Measurements from ENCODE around the gene ARHGAP22. TPM values are rescaled to one million over a fixed set of nuclear protein-coding genes. Genes with fewer than 3 reads are reported as not detected.
"Not testable (repeated sequence)": the region's sequence is repeated elsewhere in the genome, so short reads cannot be mapped to it uniquely, and the experiment has no call there.

The ARHGAP22 gene
- 1 to 10 TPM; 1.4 to 3.3 (median 1.9) TPM for polyA plus RNA-seq (ENCODE audit: insufficient read length in 4 of 4)

GRCh38 chr10:48604991-48605508 lies at the start of gene ARHGAP22:
ARHGAP22 (minus strand) TSS chr10:48605073; CDS start chr10:48604796, 277 bp downstream.
- DNase-seq (ENCODE audit: low read depth in 4 of 4, low spot score in 2 of 4) = no peak

DNA sequence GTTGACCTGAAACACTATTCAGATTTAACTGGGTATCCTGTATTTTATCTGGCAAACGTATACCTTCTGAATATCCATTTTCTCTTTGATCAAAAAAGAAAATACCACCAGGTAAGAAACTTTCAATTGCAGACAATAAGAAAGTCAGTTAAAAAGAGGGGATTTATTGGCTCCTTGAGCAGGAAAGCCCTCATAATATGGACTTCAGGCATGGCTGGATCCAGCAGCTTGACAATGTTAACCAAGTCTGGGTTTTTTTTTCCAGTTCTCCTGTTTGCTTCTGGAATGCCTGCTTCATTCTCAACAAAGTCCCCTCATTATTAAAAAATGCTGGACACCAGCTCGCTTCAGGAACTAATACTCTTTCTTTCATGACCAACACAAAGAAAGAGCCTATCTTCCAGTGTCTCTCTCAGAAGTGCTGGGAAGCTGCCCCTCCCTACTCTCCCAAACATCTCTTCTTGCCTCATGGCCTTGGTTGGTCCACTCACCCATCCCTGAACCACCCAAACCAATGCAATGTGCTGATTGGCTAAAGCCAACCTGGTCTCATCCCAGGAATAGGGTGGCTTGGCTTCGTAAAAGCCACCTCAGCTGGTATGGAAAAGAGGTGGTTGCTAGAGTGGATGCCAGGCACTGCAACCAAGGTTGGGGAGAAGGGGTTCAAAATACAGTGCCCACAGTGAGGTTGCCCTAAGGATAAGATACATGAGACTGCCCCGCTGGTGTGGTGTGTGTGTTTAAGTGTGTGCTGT lies 49.2 kb upstream of the ARHGAP22 start:
- no peak for DNase-seq (ENCODE audit: low read depth in 4 of 4, low spot score in 2 of 4)

DNA sequence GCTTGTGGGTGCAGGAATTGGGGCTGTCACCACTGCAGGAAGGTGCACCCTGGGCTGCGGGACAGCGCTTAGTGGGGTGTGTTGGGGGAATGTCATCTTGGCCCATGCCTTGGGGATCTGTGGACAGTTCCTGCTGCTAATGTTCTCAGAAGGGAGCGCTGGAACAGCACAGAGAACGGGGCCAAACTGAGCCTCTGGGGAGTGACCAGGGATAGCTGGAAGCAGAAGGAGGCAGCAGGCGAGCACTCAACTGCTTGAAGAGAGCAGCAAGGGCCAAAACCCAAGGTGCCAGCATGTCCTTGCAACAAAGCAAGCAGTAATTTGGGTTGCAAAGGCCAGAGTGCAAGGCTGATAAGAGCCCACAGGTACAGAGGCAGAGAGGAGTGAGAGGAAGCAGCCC lies 48.5 kb upstream of the ARHGAP22 start:
- no peak for DNase-seq (ENCODE audit: low read depth in 4 of 4, low spot score in 2 of 4)

GRCh38 chr10:48652344-48652743 lies 47.5 kb upstream of the ARHGAP22 start:
- DNase-seq (ENCODE audit: low read depth in 4 of 4, low spot score in 2 of 4) = no peak

DNA sequence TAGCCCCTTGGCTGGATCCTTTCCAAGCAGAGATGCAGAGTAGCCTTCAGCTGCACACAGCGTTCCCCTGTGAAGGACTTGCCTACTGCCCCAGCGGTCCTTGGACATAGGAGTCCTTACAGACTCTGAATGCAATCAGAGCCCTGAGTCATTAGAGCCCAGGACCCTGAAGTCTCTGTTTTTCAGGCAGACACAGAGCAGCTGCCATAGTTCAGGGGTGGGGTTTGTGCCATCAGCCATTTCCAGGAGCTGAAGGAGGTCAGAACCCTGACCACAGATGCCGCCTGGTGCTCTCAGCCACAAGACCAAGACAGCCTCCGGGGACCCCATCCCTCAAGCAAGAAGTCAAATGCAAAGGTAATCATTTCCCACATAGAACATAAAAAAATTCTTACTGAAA lies 47.0 kb upstream of the ARHGAP22 start:
- no peak for DNase-seq (ENCODE audit: low read depth in 4 of 4, low spot score in 2 of 4)

GRCh38 chr10:48651293-48651692 lies 46.4 kb upstream of the ARHGAP22 start:
- DNase-seq (ENCODE audit: low read depth in 4 of 4, low spot score in 2 of 4) = no peak

DNA sequence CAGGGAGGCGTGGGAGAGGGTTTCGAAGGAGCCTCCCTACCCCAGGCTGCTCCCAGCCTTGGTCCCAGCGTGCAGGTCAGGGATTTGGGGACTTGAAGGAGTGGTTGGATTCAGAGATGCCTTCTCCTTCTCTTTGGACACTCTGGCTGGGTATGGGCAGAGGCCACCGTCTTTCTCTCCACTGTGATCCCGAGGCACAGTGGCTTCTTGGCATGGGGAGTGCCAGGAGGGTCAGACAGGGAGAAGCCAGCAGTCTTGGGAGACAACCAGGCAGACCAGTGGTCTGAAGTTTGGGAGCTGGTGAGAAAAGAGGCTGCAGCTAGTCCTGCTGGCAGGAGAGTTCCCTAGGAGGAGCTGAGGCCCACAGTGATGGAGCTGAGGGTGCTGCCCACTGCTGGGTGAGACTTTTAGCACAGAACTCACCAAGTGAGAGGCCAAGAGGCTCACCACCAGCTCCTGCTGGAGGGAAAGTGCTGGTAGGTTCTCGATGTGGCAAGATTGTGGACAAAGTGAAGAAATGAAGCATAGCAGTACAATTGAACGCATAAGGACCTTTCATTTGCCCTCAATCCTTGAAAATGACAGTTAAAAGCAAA lies 44.6 kb upstream of the ARHGAP22 start:
- no peak for DNase-seq (ENCODE audit: low read depth in 4 of 4, low spot score in 2 of 4)

- DNase-seq (ENCODE audit: low read depth in 4 of 4, low spot score in 2 of 4) = no peak
Measured at GRCh38 chr10:48648172-48648942, 43.5 kb upstream of the ARHGAP22 start.

DNA sequence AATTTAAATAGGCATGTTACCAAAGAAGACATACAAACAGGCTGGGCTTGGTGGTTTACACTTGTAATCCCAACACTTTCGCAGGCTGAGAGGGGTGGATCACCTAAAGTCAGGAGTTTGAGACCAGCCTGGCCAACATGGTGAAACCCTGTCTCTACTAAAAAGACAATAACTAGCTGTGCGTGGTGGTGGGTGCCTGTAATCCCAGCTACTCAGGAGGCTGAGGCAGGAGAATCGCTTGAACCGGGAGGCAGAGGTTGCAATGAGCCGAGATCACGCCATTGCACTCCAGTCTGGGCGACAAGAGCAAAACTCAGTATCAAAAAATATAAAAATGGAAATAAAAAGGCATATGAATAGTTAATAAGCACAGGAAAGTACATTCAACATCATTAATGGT lies 42.2 kb upstream of the ARHGAP22 start:
- not testable (repeated sequence) for DNase-seq (ENCODE audit: low read depth in 4 of 4, low spot score in 2 of 4)

GRCh38 chr10:48645600-48645999 lies 40.7 kb upstream of the ARHGAP22 start:
- no peak for DNase-seq (ENCODE audit: low read depth in 4 of 4, low spot score in 2 of 4)

GRCh38 chr10:48641099-48641690 lies 36.3 kb upstream of the ARHGAP22 start:
- not testable (repeated sequence) for DNase-seq (ENCODE audit: low read depth in 4 of 4, low spot score in 2 of 4)

DNA sequence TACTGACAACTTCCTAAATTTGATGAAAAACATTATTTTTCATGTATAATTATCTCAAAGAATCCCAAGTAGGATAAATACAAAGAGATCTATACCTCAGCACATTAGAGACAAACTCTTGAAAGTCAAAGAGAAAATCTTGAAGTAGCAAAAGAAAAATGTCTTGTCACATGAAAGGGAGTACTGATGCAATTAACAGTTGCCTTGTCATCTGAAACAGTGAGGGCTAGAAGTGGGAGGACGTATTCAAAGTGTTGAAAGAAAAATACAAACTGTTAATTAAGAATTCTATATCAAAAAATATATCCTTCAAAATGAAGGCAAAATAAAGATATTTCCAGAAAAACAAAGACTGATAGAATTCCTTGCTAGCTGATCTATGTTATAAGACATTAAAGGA lies 35.5 kb upstream of the ARHGAP22 start:
- no peak for DNase-seq (ENCODE audit: low read depth in 4 of 4, low spot score in 2 of 4)

GRCh38 chr10:48639632-48640031 lies 34.8 kb upstream of the ARHGAP22 start:
- DNase-seq (ENCODE audit: low read depth in 4 of 4, low spot score in 2 of 4) = no peak

DNA sequence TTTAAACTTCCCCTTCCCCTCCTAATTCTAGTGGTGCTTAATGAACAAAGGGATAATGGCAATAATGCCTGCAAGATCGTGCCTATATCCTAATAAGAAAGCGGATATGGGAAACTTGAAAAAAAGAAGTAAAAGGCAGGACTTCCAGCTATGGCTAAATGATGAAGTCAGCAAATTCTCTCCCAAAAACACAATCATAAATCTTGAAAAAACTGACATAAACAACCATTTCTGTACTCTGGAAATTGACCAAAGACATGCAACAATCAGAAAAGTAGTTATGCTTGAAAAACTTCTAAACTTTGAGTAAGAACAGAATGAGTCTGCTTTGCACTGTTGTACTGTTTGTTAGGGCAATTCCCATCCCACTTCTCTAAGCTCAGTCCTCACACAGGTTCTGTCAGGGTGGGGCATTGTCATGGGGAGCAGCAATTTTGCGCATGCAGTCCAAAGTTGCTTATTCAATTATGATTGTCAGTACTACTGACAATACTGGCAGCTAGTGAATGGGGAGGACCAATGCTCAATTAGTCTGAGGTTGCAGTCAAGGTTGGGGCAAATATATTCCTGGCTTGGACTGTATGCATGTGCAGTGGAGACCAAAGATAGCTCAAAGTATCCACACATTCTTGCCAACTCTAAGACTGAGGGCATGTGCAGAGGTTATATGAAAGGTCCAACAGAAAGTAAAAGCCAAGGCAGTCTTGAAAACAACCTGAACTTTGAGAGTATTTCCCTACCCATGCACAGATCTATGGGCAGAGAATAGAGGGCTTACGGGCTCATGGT lies 34.1 kb upstream of the ARHGAP22 start:
- no peak for DNase-seq (ENCODE audit: low read depth in 4 of 4, low spot score in 2 of 4)

- no peak for DNase-seq (ENCODE audit: low read depth in 4 of 4, low spot score in 2 of 4)
Measured at GRCh38 chr10:48638158-48638557, 33.3 kb upstream of the ARHGAP22 start.

GRCh38 chr10:48636901-48637300 lies 32.0 kb upstream of the ARHGAP22 start:
- DNase-seq (ENCODE audit: low read depth in 4 of 4, low spot score in 2 of 4) = no peak

DNA sequence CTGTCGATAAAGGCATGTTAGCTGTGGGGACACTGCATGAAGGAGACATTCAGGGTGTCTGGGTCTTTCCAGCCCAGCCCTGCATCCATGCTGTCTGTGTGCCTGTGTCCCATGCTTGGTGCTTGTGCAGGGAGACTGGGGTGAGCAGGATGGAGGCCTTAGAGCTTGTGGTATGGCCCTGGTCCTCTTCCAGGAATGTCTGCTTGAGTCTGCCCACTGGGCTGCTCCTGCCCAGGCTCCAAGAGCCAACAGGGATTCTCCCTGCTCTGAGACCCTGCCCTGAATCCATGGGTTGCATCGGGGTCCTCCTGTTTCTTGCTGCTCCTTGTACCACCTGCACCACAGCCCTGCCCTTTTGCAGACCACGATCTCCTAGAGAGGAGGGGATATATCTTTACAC lies 31.4 kb upstream of the ARHGAP22 start:
- DNase-seq (ENCODE audit: low read depth in 4 of 4, low spot score in 2 of 4) = no peak

DNA sequence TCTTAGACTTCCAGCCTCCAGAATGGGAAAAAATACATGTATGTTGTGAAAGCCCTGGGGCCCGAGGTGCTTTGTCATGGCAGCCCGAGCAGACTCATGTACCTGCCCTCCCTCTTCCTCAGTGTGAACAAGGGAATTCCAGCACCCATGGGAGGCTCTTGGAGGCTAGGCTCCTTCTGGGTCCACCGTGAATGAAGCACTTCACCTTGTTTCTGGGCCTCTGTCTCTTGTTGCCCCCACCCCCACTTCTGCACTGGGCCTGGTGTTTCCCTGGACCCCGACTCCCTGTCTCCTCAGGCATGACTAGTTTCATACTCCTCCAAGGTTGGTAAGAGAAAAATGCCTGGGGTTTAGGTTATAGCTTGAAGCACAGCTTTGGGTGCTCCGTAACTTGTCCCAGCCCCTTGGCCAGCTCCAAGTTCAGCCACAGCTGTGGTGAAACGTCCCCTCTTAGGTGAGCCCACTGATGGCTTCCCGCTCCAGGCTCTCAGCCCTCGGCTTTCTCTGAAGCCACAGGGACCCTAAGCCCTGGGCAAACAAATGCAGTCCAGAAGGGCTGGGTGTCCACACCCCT lies 30.2 kb upstream of the ARHGAP22 start:
- no peak for DNase-seq (ENCODE audit: low read depth in 4 of 4, low spot score in 2 of 4)

DNA sequence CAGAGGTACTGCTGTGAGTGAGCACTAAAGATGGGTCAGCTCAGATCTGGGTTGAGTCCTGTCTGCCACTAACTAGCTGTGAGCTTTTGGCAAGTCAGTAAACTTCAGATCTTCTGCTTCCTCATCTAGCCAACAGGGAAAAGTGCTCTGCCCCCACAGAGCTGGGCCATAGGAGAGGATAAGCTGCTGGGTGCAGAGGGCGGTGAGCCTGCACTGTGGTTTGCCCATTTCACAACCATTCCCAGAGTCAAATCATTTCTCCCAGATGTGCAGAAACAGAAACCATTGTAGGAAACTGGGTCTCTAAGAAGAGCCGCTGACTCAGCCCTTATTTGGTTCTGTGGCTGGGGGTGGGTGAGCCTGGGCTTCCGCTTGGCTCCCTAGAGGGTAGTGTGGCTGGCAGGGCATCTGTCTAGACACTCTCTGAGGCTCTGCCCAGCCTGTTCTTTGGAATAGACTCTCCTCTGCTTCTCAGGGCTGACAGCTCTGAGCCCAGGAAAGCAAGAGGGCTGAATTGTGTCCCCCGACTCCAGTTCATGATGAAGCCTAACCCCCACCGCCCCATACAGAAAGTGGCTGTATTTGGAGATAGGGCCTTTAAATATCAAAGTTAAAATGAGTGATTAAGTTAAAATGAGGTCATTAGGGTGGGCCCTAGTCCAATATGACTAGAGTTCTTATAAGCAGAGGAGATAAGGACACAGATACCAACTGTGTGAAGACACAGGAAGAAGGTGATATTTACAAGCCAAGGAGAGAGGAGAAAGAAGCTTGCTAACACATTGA lies 29.5 kb upstream of the ARHGAP22 start:
- DNase-seq (ENCODE audit: low read depth in 4 of 4, low spot score in 2 of 4) = no peak
